Heart left ventricle (tissue), 13 donors: ENCODE measurements around the gene IDUA.

Experiments used
- POLR2A ChIP-seq, 2 donors: fragments of 450-650 bp; IDR thresholded peaks; one replicate each; pipeline ENCODE4 v1.6.1; 2017; ENCODE audit warnings: antibody characterized with exemption in 2 of 2, mild to moderate bottlenecking in 2 of 2, moderate library complexity in 2 of 2
- TF ChIP-seq, protein P1 (sequence below), 12 donors: fragments of 200-600 bp; sonication (generic) in 4 of 12; IDR thresholded peaks; one replicate each; pipeline versions ENCODE4 v1.5.0 to v1.8.0; 2018 to 2022; ENCODE audit warnings: antibody characterized with exemption in 12 of 12, mild to moderate bottlenecking in 5 of 12
- donor health status: ischemic (EF 13 %, LVEDD 7.1; RV severe dilation, severe dysfunction).
- donor health status: DM: no; HTN: yes; CAD: no.
- donor health status: DM: no; HTN: no; CAD: no.
- donor health status: ischemic (EF 25% LVEDD 6.9; RV normal size, moderate dysfunction).
- donor health status: ischemic (EF 25% LVEDD 5.7; RV mildly dilated, moderate dysfunction).
- donor health status: ischemic (EF 35%, LVEDD 5.7; RV mildly dilated, moderate dysfunction).
- donor health status: nonischemic (EF 11% LVEDD 7.7; RV severe dilation, severe dysfunction).
- donor health status: DM: yes; HTN: yes; CAD: no.
- donor health status: PGD.
- donor health status: ischemic (EF 29% LVEDD 5.4; RV normal size, mild dysfunction).
- donor health status: nonischemic (EF 23%, LVEDD 6.1; RV moderate dilation, normal function).

DNA sequence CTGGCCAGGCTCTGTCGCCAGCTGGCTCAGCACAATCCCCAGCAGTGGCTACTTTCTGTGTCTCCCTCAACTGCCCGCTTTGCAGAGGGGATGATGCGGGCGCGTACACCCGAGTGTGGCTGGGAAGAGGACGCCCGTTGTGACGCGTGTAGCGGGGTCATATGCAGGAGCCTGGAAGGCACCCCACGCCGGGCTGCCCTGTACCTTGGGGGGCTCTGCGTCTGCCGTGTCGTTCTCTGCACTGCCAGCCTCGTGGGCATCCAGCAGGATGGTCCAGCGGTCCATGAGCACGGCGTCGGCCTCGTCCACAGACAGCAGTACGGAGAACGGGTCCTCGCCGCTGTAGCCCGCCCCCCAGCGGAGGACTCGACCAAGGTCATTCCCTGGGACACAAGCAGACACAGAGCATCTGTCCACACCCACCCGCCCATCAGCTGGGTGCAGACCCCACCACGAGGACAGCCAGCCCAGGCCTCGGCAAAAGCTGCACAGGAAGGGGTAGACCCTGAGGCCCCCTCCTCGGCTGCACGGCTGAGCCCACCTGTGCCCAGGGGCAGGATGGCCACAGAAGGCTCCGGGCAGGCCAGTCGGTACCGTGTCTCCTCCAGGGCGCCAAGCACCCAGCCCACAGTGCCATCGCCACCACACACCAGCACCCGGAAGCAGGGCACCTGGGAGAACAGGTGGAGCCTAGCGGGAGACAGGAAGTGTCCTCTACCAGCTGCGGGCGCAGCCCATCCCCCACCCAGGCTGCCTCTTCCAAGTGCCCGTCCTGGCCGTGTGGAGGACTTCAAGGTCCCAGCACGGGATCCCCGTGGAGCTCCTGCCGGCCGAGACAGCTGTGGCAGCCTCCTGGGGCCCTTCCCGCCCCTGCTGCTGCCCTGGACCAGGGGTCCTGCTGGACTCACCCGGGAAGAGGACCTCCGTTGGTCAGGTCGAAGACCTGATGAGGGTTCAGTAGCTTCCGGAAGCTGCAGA, 24.3 kb upstream of the IDUA start:
- TF ChIP-seq, protein P1, sequence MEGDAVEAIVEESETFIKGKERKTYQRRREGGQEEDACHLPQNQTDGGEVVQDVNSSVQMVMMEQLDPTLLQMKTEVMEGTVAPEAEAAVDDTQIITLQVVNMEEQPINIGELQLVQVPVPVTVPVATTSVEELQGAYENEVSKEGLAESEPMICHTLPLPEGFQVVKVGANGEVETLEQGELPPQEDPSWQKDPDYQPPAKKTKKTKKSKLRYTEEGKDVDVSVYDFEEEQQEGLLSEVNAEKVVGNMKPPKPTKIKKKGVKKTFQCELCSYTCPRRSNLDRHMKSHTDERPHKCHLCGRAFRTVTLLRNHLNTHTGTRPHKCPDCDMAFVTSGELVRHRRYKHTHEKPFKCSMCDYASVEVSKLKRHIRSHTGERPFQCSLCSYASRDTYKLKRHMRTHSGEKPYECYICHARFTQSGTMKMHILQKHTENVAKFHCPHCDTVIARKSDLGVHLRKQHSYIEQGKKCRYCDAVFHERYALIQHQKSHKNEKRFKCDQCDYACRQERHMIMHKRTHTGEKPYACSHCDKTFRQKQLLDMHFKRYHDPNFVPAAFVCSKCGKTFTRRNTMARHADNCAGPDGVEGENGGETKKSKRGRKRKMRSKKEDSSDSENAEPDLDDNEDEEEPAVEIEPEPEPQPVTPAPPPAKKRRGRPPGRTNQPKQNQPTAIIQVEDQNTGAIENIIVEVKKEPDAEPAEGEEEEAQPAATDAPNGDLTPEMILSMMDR (IDR thresholded peaks at IDR 0.05): no peak
- TF ChIP-seq POLR2A (IDR thresholded peaks at IDR 0.05): no peak
